Esophagus (tissue), 2 donors: ENCODE measurements around the gene SLC7A6OS. TPM values are rescaled to one million over a fixed set of nuclear protein-coding genes. Genes with fewer than 3 reads are reported as not detected.
A peak's percentile ranks its signal among the peaks of the same experiment; 100 is the strongest.

Experiments
- H3K27ac ChIP-seq, 2 donors: one replicate each; pipeline ENCODE4 v1.5.1; 2013; ENCODE audit warnings: low read depth in 2 of 2, mild to moderate bottlenecking in 2 of 2, inconsistent platforms in 1 of 2, low read length in 1 of 2, moderate library complexity in 1 of 2
- H3K27me3 ChIP-seq, 2 donors: one replicate each; pipeline ENCODE4 v1.6.1; 2013; ENCODE audit warnings: low read length in 2 of 2, control low read depth in 1 of 2, mild to moderate bottlenecking in 1 of 2; ENCODE audit not compliant: insufficient read depth in 2 of 2, control insufficient read depth in 1 of 2
- H3K36me3 ChIP-seq, 2 donors: one replicate each; pipeline ENCODE4 v1.6.1; 2013; ENCODE audit warnings: low read length in 1 of 2; ENCODE audit not compliant: control insufficient read depth in 2 of 2, insufficient read depth in 2 of 2
- H3K4me1 ChIP-seq, 2 donors: one replicate each; pipeline ENCODE4 v1.6.1; 2013; ENCODE audit warnings: low read length in 1 of 2; ENCODE audit not compliant: control insufficient read depth in 2 of 2, insufficient read depth in 2 of 2
- H3K4me3 ChIP-seq, 2 donors: one replicate each; pipeline ENCODE4 v1.5.1; 2013; ENCODE audit warnings: low read length in 2 of 2, mild to moderate bottlenecking in 2 of 2, low read depth in 1 of 2, moderate library complexity in 1 of 2
- H3K9me3 ChIP-seq, 2 donors: one replicate each; pipeline ENCODE4 v1.6.1; 2013; ENCODE audit warnings: mild to moderate bottlenecking in 2 of 2, low read depth in 1 of 2, low read length in 1 of 2, moderate library complexity in 1 of 2; ENCODE audit not compliant: control insufficient read depth in 2 of 2, insufficient read depth in 1 of 2
- WGBS, 2 donors: extraction: QIAGEN DNeasy Blood & Tissue Kit; methylation state at CpG; one replicate each; pipeline ENCODE4 v1.1.7; 2013; 5-methylcytosine and 5-hydroxymethylcytosine counted together
- polyA plus RNA-seq, 2 donors: library from polyadenylated mRNA; stranded (reverse); fragments of 200-250 nt; gene quantifications; one replicate each; pipeline ENCODE4 v1.2.3, GENCODE V29; 2013
- donor health status: healthy with polysubstance abuse.
- donor health status: Bipolar disorder and iron deficiency.

The SLC7A6OS gene
- polyA plus RNA-seq, 2 donors: 4.4 to 4.9 TPM

DNA sequence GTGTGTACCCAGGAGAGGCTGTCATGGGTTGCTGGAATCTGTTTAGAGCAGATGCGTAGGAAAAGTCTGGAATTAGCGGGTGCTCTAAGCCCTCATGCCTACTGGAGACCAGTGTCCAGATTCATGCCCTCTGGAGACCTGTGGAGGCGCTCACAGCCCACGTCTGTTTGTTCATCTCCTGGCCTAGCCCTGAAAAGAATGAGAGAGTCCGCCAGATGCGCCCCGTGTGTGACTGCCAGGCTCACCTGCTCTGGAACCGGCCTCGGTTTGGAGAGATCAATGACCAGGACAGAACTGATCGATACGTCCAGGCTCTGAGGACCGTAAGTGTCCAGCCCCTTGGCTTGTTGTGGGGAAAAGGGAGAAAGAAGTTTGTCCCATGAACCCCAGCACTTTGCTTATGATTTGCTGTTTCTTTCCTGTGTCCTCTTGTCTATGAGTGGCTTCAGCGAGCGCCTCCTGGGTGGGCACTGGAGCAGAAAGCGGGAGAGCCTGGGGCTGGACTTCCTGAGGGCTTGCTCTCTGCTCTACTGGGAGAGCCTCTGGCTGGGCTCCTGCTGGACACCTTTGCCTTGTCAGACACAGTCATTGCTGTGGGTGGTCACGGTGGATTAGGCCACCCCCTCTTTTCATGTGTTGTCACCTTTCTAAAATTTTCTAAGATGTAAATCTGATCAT lies 35.4 kb upstream of the SLC7A6OS start:
- Histone ChIP-seq H3K27me3 (no peaks in the 10 kb centered on the region), H3K27ac (no peak overlapping the region), H3K9me3 (no peaks in the 10 kb centered on the region), H3K4me1 (no peaks in the 10 kb centered on the region), H3K4me3 (no peak overlapping the region), H3K36me3 (peaks cover 12 to 36% of the 10 kb centered on the region in 2 donors)
- WGBS, 2 donors: 95% methylated on average over 16 of the region's 16 CpGs

DNA sequence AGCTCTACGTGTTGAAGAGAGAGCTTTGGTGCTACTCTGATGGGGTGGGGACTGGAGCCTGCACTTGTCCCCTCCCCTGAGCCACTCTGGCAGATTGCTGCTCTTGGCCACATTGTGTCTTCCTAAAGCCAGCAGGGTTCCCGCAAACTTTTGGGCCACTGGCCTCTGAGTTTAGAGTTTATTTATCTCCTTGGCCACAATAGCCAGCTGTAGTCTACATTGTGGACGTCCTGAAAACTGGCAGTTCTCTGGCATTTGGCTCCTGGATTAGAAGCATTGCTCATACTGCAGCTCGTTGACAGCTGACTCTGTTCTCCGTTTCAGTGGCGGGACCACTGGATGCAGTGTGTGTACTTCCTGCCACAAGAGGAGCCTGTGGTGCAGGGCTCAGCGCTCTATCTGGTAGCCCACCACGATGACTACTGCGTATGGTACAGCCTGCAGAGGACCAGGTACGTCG lies 34.6 kb upstream of the SLC7A6OS start:
- Histone ChIP-seq H3K27ac (no peak overlapping the region), H3K27me3 (no peaks in the 10 kb centered on the region), H3K9me3 (no peaks in the 10 kb centered on the region), H3K36me3 (peaks cover 12 to 36% of the 10 kb centered on the region in 2 donors), H3K4me1 (no peaks in the 10 kb centered on the region), H3K4me3 (no peak overlapping the region)
- 77 to 80% methylated on average over 11 of the region's 11 CpGs for WGBS, 2 donors

DNA sequence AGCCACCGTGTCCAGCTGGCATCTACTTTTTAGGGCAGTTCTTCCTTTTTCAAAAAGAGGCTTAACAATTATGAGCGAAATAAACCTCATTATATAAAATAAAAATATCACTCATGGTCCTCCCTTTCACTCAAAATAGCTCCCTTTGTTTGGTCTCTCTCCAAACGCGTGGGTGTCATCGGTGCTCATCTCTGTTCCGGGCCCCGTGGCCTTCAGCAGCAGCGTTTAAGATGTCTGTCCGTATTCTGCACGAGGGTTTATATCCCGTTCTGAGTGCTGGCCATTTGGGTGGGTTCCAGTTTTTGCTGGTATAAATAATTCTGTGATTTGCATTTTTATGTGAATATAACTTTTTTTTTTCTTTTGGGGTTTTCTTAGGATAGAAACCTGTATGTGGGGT lies 33.5 kb upstream of the SLC7A6OS start:
- Histone ChIP-seq H3K27me3 (no peaks in the 10 kb centered on the region), H3K27ac (no peak overlapping the region), H3K36me3 (peaks cover 19 to 42% of the 10 kb centered on the region in 2 donors), H3K9me3 (no peaks in the 10 kb centered on the region), H3K4me3 (no peak overlapping the region), H3K4me1 (no peaks in the 10 kb centered on the region)
- WGBS, 2 donors: 71 to 80% methylated on average over 11 of the region's 11 CpGs

DNA sequence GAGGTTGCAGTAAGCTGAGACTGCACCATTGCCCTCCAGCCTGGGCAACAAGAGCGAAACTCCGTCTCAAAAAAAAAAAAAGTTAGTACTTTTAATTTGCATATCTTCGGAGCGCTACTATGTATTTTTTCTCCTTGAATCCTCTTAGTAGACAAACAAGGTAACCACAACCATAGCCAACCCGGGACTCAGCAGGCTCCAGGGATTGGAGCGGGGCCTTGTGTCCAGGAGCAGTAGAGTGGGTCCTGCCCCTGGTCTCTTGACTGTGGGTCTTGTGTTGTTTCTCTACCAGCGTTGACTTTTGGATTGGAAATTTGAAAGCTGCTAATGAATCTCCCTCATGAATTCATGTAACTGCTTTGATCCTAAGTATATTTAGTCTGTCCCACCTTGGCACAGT lies 32.4 kb upstream of the SLC7A6OS start:
- H3K9me3 ChIP-seq: no peaks in the 10 kb centered on the region
- H3K36me3 ChIP-seq: peaks cover 19 to 46% of the 10 kb centered on the region in 2 donors
- no peaks in the 10 kb centered on the region for H3K4me1 ChIP-seq
- no peak overlapping the region for H3K27ac ChIP-seq
- H3K27me3 ChIP-seq: no peaks in the 10 kb centered on the region
- H3K4me3 ChIP-seq: no peak overlapping the region
- 94 to 95% methylated on average over 7 of the region's 7 CpGs for whole genome bisulfite sequencing, 2 donors

DNA sequence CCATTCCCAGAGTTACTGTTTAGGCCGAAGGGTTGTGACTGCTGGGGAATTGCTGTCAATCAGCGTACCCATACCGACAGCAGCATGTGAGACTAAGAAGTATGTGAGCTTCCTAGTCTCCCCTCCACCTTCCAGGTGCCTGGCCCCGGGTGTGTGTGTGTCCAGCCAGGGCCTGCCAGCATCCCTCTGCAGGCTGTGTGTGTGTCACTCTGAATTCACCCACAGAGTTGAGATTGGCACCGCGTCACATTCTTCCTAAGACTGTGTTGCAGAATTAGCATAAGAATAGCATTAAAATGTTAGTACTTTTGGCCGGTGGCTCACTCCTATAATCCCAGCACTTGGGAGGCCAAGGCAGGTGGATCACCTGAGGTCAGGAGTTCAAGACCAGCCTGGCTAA lies 31.9 kb upstream of the SLC7A6OS start:
- Histone ChIP-seq H3K9me3 (no peaks in the 10 kb centered on the region), H3K4me1 (no peaks in the 10 kb centered on the region), H3K4me3 (no peak overlapping the region), H3K27me3 (no peaks in the 10 kb centered on the region), H3K36me3 (peaks cover 19 to 48% of the 10 kb centered on the region in 2 donors), H3K27ac (no peak overlapping the region)
- 87% methylated on average over 7 of the region's 7 CpGs for WGBS, 2 donors

DNA sequence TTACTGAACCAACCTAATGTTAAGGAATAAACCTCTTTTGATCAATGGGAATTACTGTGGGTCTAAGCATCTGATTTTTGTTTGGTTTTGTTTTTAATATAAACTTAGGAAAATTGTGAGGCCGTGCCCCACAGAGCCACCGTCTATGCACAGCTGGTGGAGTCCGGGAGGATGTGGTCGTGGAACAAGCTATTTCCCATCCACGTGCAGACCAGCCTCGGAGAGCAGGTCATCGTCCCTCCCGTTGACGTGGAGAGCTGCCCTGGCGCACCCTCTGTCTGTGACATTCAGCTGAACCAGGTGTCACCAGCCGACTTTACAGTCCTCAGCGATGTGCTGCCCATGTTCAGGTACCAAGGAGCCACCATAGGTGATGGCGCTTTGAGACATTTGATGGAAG lies 28.5 kb upstream of the SLC7A6OS start:
- Histone ChIP-seq H3K36me3 (peaks cover 15 to 31% of the 10 kb centered on the region in 2 donors), H3K4me1 (no peaks in the 10 kb centered on the region)
- 92 to 93% methylated on average over 13 of the region's 13 CpGs for WGBS, 2 donors

DNA sequence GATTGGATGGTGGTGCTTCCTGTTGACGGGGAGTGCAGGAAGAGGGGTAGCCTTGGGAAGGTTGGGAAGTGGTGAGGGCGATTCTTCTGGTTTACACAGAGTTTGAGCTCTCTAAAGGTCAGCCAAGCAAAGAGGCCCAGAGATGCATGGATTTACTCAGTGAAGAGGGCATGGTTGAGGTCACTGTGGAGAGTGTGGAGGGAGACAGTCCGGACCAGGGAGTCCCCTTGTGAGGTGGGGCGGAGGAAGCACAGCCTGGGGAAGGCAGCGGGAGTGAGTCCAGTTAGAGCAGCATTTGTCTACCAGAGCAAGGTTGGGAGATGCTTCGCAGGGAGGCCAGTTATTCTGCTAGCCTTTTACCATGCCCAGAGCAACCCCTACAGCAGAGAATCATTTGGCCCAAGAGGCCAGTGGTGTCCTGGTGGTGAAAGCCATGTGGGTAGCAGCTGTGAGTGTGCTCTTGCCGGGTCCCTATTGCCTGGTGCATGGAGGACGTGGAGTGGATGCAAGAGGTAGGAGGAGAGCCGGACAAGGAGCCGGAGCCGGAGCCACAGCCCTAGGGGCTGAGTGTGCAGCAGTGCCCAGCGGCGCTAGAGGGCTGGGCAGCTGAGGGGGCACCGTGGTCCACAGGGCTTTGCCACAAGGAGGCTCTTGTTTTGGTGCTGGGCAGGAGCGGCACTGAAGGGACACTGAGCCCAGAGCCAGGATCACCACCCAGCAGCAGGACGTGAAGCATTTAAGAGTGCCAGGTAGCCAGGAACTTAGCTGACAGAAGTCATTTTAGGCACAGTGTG lies 27.8 kb upstream of the SLC7A6OS start:
- Histone ChIP-seq H3K4me1 (no peaks in the 10 kb centered on the region), H3K27ac (no peak overlapping the region), H3K27me3 (no peaks in the 10 kb centered on the region), H3K4me3 (no peak overlapping the region), H3K36me3 (peaks cover 14 to 31% of the 10 kb centered on the region in 2 donors), H3K9me3 (no peaks in the 10 kb centered on the region)
- 93 to 96% methylated on average over 16 of the region's 16 CpGs for WGBS, 2 donors

More for the DNA sequence above, 28.5 kb upstream of the SLC7A6OS start:
- no peaks in the 10 kb centered on the region for H3K27me3 ChIP-seq
- H3K9me3 ChIP-seq: no peaks in the 10 kb centered on the region
- no peak overlapping the region for H3K27ac ChIP-seq
- H3K4me3 ChIP-seq: no peak overlapping the region

DNA sequence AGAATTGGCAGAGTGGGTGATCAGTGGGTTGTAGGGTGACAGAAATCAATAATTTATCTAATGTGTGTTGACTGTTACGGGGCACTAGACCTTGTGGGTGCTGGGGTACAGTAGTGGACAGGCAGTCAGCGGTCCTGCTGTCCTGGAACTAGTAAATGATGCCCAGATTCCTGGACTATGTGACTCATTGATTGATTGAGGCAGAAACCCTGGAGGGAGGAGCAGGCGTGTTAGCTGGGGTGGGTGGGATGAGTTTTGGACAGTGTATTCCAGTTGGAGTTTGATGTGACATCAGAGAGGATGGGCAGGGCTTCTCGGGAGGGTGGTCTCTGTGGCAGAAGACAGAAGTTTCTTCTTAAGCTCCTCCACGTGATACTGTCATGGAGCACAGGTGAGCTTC lies 24.4 kb upstream of the SLC7A6OS start:
- Histone ChIP-seq H3K4me1 (no peaks in the 10 kb centered on the region), H3K27ac (no peak overlapping the region), H3K4me3 (no peak overlapping the region), H3K9me3 (no peaks in the 10 kb centered on the region), H3K27me3 (no peaks in the 10 kb centered on the region), H3K36me3 (peaks cover 10 to 32% of the 10 kb centered on the region in 2 donors)
- 84 to 87% methylated on average over 5 of the region's 5 CpGs for WGBS, 2 donors

DNA sequence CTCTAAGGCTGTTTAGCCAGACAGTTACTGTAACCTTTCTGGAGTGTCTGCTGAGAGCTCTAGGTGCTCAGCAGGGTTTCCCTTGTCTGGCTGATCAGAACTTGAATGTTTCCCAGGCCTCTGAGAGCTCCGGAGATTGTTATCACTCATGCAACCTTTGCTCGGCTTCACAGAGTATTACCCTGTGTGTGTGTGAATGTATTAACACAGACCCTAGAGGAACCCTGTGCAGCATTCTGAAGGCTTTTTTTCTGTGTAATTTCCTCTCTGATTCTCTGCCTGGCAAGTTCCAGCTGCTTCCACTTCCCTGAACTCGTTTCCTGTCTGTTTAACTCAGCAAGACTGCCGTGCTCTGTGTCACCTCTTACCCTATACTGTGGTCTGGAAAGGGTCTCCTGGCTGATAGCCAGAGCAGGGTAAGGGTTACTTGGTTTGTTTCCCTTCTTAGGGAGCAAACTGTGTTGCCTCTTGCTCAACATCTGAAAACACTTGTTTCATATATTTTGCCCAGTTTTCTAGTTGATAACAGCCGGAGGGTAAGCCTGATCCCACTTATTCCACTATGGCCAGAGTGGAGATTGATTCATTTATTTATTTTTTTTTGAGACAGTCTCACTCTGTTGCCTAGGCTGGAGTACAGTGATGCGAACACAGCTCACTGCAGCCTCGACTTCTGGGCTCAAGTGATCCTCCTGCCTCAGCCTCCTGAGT lies 21.8 kb upstream of the SLC7A6OS start:
- no peak overlapping the region for H3K4me3 ChIP-seq
- no peaks in the 10 kb centered on the region for H3K27me3 ChIP-seq
- WGBS, 2 donors: 51 to 70% methylated on average over 7 of the region's 7 CpGs
- H3K27ac ChIP-seq: peak overlapping the region in 1 of 2 donors; percentile 6
- H3K4me1 ChIP-seq: no peaks in the 10 kb centered on the region
- H3K9me3 ChIP-seq: no peaks in the 10 kb centered on the region
- H3K36me3 ChIP-seq: peaks cover 2 to 8% of the 10 kb centered on the region in 2 donors
